Gastroesophageal sphincter (tissue), 4 donors: Measurements from ENCODE around the gene C2CD4C. TPM values are rescaled to one million over a fixed set of nuclear protein-coding genes. Genes with fewer than 3 reads are reported as not detected.

Experiments
- ATAC-seq: fragments of 150-250 bp; one replicate; pipeline ENCODE4 v1.9.1; 2016; ENCODE audit warnings: mild to moderate bottlenecking, moderate library complexity
- H3K27ac ChIP-seq, 4 donors: fragments of 200-600 bp; sonication (generic) in 3 of 4; 1 replicate in 3 of 4; 2 replicates in 1 of 4; pipeline ENCODE4 v1.5.1; 2016 to 2019
- H3K27me3 ChIP-seq: fragments of 200-600 bp; sonication (generic); one replicate; pipeline ENCODE4 v1.5.1; 2019
- H3K36me3 ChIP-seq, 2 donors: fragments of 200-600 bp; sonication (generic); one replicate each; pipeline ENCODE4 v1.5.1; 2019; ENCODE audit warnings: control low read depth in 1 of 2
- H3K4me1 ChIP-seq, 3 donors: fragments of 200-600 bp; sonication (generic); 1 replicate in 2 of 3; 2 replicates in 1 of 3; pipeline ENCODE4 v1.5.1; 2016 to 2019; ENCODE audit warnings: control low read depth in 2 of 3
- H3K4me3 ChIP-seq, 2 donors: fragments of 200-600 bp; sonication (generic); one replicate each; pipeline ENCODE4 v1.5.1; 2019; ENCODE audit warnings: mild to moderate bottlenecking in 1 of 2, moderate library complexity in 1 of 2
- H3K9me3 ChIP-seq, 3 donors: fragments of 200-600 bp; sonication (generic); one replicate each; pipeline ENCODE4 v1.5.1; 2017 to 2019; ENCODE audit warnings: control low read depth in 2 of 3
- EP300 ChIP-seq: sonication (generic); formaldehyde crosslinking; IDR thresholded peaks from one replicate; pipeline ENCODE4 v1.6.1; 2017; ENCODE audit warnings: antibody characterized with exemption, mild to moderate bottlenecking
- POLR2A ChIP-seq, 2 donors: fragments of 450-650 bp; IDR thresholded peaks; one replicate each; pipeline ENCODE4 v1.6.1; 2017; ENCODE audit warnings: antibody characterized with exemption in 2 of 2, mild to moderate bottlenecking in 2 of 2, moderate library complexity in 1 of 2
- POLR2AphosphoS5 ChIP-seq: sonication (generic); formaldehyde crosslinking; IDR thresholded peaks from one replicate; pipeline ENCODE4 v1.6.1; 2017; ENCODE audit warnings: antibody characterized with exemption
- WGBS, 2 donors: methylation state at CpG; one replicate each; pipeline ENCODE4 v1.1.5; 2018; ENCODE audit warnings: low coverage in 1 of 2; 5-methylcytosine and 5-hydroxymethylcytosine counted together
- total RNA-seq, 4 donors: library from RNA; depleted of rRNA; stranded (reverse); fragments of >200 nt; gene quantifications; one replicate each; pipeline ENCODE4 v1.1.0, GENCODE V29; 2016
- TF ChIP-seq, protein P1 (sequence below), 4 experiments: fragments of 200-600 bp in 2 of 4; fragments of 450-650 bp in 2 of 4; sonication (generic) in 1 of 4; IDR thresholded peaks; one replicate each; pipeline ENCODE4 v1.5.1; 2017 to 2019; ENCODE audit warnings: antibody characterized with exemption in 4 of 4, mild to moderate bottlenecking in 2 of 4, moderate library complexity in 2 of 4

The C2CD4C gene
- total RNA-seq, 4 donors from 2014 or later, result 0.19 to 2.7 (median 0.67) TPM; not detected in 1

DNA sequence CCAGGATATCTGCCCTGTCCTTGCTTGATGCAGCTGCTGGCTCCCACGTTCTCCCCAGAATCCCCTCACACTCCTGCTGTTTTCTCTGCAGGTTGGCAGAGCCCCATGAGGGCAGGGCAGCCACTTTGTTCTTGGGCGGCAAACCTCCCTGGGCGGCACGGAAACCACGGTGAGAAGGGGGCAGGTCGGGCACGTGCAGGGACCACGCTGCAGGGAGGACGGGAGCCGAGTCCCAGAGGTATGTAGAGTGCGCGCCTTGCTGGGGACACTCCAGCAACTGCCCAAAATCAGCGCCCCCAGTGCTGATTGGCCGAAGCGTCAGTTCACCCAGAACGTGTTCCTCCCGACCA lies 34.1 kb downstream of the C2CD4C start:
- peaks cover 0 to 15% (median 0%) of the 10 kb centered on the region in 3 donors for H3K4me1 ChIP-seq
- ATAC-seq, result no peak
- WGBS, 2 donors, result 52% methylated on average over 3 of the region's 17 CpGs; no CpG with 5 or more reads in 1 of the 2 donors
- H3K4me3 ChIP-seq, result no peak overlapping the region
- H3K27ac ChIP-seq, result no peak overlapping the region
- H3K9me3 ChIP-seq, result no peaks in the 10 kb centered on the region
- no peaks in the 10 kb centered on the region for H3K36me3 ChIP-seq
- H3K27me3 ChIP-seq, result peaks cover 67% of the 10 kb centered on the region
- TF ChIP-seq EP300 (no peak), POLR2AphosphoS5 (no peak), POLR2A (IDR thresholded peaks at IDR 0.05) (no peak)
- TF ChIP-seq, protein P1, sequence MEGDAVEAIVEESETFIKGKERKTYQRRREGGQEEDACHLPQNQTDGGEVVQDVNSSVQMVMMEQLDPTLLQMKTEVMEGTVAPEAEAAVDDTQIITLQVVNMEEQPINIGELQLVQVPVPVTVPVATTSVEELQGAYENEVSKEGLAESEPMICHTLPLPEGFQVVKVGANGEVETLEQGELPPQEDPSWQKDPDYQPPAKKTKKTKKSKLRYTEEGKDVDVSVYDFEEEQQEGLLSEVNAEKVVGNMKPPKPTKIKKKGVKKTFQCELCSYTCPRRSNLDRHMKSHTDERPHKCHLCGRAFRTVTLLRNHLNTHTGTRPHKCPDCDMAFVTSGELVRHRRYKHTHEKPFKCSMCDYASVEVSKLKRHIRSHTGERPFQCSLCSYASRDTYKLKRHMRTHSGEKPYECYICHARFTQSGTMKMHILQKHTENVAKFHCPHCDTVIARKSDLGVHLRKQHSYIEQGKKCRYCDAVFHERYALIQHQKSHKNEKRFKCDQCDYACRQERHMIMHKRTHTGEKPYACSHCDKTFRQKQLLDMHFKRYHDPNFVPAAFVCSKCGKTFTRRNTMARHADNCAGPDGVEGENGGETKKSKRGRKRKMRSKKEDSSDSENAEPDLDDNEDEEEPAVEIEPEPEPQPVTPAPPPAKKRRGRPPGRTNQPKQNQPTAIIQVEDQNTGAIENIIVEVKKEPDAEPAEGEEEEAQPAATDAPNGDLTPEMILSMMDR (IDR thresholded peaks at IDR 0.05), result no peak

DNA sequence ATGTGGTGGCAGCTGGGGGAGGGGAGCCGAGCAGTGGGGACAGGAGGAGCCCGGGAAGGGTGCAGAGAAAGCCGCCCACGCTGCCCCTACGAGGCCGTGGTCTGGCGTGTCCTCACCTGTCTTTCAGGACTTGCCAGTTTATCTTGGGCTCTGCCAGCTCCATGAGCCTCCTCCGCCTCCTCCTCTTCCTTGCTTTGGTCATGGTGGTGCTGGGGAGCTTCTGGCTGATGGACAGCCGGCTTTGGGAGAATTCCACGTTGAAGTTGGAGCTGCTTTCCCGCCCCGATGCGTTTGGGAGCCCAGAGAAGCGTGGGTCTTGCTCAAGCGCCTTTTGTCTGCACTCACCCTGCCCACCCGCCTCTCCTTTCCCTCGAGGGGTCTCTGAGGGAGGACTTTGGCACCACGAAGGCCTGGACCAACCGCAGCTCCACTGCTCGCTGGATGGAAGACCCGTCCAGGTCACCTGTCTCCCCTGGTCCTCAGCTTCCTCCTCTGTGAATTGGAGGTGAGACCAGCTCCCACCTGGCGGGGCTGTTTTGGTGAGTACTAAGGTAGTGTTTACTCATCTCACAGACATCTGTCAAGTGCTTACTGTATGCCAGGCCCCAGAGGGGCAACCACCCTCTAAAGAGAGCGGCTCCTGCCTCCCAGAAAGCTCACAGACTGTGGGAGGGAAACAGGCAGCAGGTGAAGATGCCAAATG lies 34.6 kb downstream of the C2CD4C start:
- H3K27me3 ChIP-seq, result peaks cover 67% of the 10 kb centered on the region
- TF ChIP-seq, protein P1 (IDR thresholded peaks at IDR 0.05), result no peak
- TF ChIP-seq POLR2A (IDR thresholded peaks at IDR 0.05), result no peak
- TF ChIP-seq EP300, result no peak
- TF ChIP-seq POLR2AphosphoS5, result no peak
- no peak overlapping the region for H3K4me3 ChIP-seq
- no peaks in the 10 kb centered on the region for H3K36me3 ChIP-seq
- no peaks in the 10 kb centered on the region for H3K9me3 ChIP-seq
- 65 to 100% methylated on average over 1 to 5 of the region's 23 CpGs for WGBS, 2 donors
- H3K27ac ChIP-seq, result no peak overlapping the region
- H3K4me1 ChIP-seq, result peaks cover 0 to 15% (median 0%) of the 10 kb centered on the region in 3 donors
- ATAC-seq, result no peak

DNA sequence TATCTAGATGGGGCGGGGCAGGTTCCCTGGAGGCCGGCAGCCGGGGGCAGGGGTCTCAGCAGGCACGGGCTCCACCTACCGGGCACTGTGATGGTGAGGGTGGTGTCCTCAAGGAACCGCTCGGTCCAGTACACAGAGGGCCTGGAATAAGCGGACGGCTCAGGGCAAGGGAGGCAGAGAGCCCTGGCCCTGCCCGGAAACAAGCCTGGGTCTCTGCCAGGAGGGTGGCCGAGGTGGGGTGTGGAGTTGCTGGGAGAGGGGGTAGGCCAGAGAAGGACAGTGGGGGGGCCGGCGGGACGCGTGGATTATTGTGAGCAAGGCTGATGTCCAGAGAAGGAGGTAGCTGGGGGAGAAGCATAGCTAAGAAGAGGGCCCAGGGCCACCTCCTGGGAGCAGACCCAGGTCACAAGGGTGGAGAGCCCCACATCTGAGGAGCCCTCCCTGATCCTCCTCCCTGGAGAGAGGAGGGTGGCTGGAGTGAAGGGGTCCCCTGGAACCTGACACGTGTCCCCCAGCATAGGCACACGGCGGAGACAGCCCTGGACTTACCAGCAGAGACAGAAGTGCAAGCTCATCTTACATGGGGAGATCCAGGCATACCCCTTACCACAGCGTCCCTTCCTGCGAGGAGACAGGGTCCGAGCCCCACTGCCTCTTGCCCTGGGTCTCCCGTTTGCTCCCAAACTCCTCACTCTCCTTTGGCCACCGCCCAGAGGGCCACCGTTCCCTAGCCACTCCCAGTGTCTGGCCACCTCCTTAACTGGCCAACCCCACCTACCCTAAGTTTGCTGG lies 35.4 kb downstream of the C2CD4C start:
- no peak overlapping the region for H3K27ac ChIP-seq
- peaks cover 72% of the 10 kb centered on the region for H3K27me3 ChIP-seq
- TF ChIP-seq POLR2A (IDR thresholded peaks at IDR 0.05), result no peak
- no peak for TF ChIP-seq EP300
- no peak for TF ChIP-seq POLR2AphosphoS5
- no peak for ATAC-seq
- no peak overlapping the region for H3K4me3 ChIP-seq
- WGBS, 2 donors, result 73 to 100% methylated on average over 2 to 15 of the region's 24 CpGs
- peaks cover 0 to 15% (median 0%) of the 10 kb centered on the region in 3 donors for H3K4me1 ChIP-seq
- no peaks in the 10 kb centered on the region for H3K9me3 ChIP-seq
- no peaks in the 10 kb centered on the region for H3K36me3 ChIP-seq

DNA sequence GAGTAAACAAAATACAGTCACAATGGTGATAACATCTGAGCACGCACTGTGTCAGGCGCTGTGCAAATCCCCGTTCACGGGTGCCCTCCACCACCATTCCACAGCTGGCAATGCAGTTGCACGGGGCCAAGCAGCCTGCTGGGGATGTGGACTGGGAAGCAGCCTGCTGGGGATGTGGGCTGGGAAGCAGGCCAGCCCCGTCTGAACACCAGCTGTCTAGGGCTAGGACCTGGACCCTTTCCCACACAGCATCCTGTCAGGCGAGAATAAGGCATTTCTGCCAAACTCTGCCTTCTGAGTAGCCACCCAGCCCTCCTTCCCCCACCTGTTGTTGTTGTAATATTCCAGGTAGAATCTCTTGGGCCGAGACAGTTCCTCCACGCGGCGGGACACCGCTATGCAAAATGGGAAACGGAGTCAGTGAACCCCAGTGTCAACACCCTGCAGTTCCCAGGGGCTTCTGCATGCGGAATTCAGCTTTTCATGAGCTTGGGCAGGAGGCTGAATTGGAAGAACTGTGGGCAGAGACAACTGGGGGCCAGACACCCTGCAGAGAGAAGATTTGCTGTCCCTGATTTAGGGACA lies 36.5 kb downstream of the C2CD4C start:
- no peaks in the 10 kb centered on the region for H3K9me3 ChIP-seq
- H3K4me3 ChIP-seq, result no peak overlapping the region
- peaks cover 84% of the 10 kb centered on the region for H3K27me3 ChIP-seq
- H3K4me1 ChIP-seq, result peaks cover 0 to 15% (median 0%) of the 10 kb centered on the region in 3 donors
- ATAC-seq, result peak; percentile 53
- no peaks in the 10 kb centered on the region for H3K36me3 ChIP-seq
- TF ChIP-seq, protein P1 (IDR thresholded peaks at IDR 0.05), result no peak
- no peak for TF ChIP-seq POLR2AphosphoS5
- TF ChIP-seq POLR2A (IDR thresholded peaks at IDR 0.05), result no peak
- no peak for TF ChIP-seq EP300
- WGBS, 2 donors, result 30% methylated on average over 7 of the region's 14 CpGs; no CpG with 5 or more reads in 1 of the 2 donors
- H3K27ac ChIP-seq, result no peak overlapping the region

DNA sequence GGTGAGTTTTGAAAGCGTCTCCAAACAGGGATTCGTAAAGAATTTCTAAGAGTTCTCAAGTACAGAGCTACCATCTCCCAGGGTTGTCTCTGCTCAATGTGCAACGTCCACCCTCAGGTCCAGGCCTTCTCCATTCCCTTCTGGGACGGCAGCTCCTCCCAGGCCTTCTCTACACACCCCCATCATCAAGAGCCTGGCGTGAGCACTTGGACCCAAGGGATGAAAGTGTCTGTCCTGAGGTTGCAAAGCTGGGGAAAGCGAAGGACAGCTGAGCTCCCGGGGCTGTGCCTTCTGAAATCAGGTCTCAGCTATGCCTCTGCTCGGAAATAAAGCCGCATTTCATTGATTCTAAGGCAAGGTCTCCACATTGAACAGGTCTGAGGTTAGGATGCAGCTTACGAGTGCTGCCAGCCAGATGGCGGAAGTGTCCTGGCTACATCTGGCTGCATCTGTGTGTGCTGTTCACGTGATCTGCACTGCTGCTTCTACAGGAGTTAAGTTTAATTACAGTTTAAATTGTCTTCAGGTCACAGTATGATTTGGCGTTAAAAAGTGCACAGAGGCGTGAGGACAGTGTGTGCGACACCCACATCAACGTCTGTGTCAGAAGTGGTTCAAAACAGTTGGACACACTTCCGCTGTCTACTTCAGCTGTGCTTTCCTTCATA lies 37.3 kb downstream of the C2CD4C start:
- Histone ChIP-seq H3K36me3 (no peaks in the 10 kb centered on the region), H3K27ac (no peak overlapping the region), H3K27me3 (peaks cover 92% of the 10 kb centered on the region), H3K9me3 (no peaks in the 10 kb centered on the region), H3K4me3 (no peak overlapping the region), H3K4me1 (peaks cover 0 to 15% (median 0%) of the 10 kb centered on the region in 3 donors)
- TF ChIP-seq EP300 (no peak), POLR2AphosphoS5 (no peak), POLR2A (IDR thresholded peaks at IDR 0.05) (no peak)
- TF ChIP-seq, protein P1 (IDR thresholded peaks at IDR 0.05), result no peak
- 33 to 75% methylated on average over 1 to 12 of the region's 17 CpGs for WGBS, 2 donors
- ATAC-seq, result no peak
